HG03196 (cell line): ENCODE data around the gene ABCF1.

Experiments
- ATAC-seq: cut with Tn5 transposase; IDR thresholded peaks from one replicate; pipeline ENCODE4 v1.9.1; 2021; ENCODE audit not compliant: unreplicated experiment

ABCF1 gene

GRCh38 chr6:30599625-30600324 is 28.5 kb downstream of the ABCF1 start:
- no peak for ATAC-seq

DNA sequence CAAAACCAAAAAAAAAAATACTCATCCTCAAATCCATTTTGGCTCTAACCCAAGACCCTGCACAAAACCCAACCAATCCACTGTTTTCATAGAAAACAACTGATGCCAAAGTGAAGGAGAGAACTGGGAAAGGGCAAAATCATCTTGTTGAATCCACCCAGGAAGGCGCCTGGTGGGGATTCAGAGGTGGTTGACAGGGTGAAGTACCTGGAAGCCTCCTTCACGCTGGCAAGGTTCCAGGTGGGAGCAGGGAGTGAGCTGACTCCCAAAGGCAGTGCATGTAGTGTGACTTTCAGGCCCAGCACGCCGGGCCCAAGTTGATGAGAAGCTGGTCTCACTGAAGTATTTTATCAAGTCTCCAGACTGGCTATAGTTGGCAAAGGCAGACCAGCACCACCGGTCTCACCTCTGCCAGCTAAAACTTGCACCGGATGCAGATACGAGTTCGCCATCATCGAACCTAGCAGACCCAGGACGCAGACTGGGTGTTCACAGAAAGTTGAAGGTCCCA is 29.3 kb downstream of the ABCF1 start:
- ATAC-seq = no peak

- ATAC-seq = no peak
Measured at GRCh38 chr6:30601436-30601814, 30.2 kb downstream of the ABCF1 start.

GRCh38 chr6:30601815-30602641 is 30.8 kb downstream of the ABCF1 start:
- ATAC-seq = no peak

DNA sequence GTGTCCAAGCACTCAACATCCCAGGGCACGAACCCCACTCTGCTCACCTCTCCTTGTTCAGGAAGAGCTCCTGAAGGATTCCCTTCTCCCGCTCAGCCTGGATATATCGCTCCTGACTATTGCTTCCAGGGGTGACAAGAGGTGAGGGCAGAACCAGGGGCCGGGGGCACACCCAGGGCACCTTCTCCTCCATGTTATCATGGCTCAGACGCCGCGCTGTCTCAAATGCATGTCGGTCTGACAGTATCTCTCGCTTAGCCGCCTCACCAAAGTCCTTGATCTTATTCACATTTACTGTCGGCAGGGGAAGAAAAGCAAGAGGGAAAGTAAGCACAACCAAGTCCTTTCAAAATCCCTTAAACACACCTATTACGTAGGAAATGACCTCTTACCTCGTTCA is 32.7 kb downstream of the ABCF1 start:
- no peak for ATAC-seq

- no peak for ATAC-seq
Measured at GRCh38 chr6:30610065-30610464, 38.8 kb downstream of the ABCF1 start.

DNA sequence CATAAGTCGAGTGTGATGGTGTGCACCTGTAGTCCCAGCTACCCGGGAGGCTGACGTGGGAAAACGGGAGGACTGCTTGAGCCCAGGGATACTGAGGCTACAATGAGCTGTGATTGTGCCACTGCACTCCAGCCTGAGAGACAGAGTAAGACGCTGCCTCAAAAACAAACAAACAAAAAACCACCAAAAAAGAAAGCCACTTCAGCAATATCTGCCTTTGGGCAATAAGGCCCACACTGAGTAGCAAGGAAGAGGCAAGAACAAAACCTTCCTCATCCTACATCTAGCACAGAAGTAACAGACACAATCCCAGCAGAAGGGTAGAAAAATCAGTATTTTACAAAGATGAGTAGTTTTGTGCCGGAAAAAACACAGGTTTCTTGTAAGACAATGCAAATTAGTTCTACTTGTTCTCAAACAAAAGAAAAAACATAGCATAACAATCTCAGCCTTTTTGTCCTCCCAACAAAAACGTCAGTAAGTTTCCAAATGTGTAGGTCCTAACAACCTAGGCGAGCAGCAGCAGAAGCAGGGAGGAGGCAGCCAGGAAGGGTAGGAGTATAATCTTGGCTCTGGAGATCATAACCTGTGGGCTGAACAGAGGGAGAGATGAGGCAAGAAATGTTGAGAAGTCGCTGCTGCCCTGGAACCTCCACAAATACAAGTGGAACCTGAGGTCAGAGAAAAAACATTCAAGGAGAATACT is 40.1 kb downstream of the ABCF1 start:
- ATAC-seq = no peak

DNA sequence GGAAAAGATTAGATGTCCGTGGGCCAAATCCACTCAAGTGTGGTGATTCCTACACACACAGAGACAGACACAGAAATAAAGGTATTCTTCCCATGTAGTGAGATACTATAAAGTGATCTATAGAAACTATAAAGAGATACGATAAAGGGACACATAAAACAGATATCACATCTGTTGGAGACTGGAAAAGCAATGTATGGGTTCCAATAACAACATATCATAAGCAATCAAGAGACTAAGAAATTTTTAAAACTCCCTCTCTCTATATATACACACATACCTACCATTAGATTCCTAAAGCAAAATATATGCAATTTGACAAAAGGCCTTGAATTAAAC is 40.6 kb downstream of the ABCF1 start:
- no peak for ATAC-seq

GRCh38 chr6:30612213-30612612 is 41.0 kb downstream of the ABCF1 start:
- ATAC-seq = no peak

- ATAC-seq = no peak
Measured at GRCh38 chr6:30612687-30613248, 41.5 kb downstream of the ABCF1 start.

GRCh38 chr6:30613251-30614043 is 42.2 kb downstream of the ABCF1 start:
- no peak for ATAC-seq

GRCh38 chr6:30614044-30614842 is 43.0 kb downstream of the ABCF1 start:
- ATAC-seq = no peak

GRCh38 chr6:30614843-30615218 is 43.6 kb downstream of the ABCF1 start:
- ATAC-seq = peak; percentile 36

DNA sequence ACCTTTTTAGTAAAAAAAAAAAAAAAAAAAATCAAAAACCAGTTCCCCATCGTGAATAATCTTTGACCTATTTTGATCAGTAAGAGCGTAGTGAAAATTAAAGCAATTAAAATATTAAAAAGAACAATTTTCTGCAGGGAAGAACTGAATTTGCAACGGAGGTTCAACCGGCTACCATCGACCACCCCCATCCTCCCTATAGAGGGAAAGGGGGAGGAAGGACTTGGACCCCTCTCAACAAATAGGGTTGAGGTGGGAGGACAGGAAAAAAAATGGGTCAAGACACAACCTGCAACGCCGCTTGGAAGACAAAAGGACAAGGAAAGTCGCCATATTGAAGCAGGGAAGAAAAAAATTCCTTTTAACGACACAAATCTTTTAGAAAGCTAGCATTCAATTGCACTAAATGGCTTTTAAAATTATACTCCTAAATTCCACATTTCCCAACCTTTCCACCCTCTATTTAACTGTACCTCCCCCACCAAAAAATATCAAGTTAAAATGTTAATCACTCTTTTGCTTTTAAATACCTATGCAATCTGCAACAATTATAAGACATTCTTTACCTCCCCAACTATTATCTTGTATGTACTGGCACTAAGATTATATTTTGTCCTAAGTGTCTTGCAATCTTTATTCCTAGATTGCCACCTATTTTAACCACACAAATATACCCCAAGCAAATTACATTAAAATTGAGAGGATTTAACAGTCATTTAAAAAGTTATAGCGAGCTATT is 44.1 kb downstream of the ABCF1 start:
- no peak for ATAC-seq

DNA sequence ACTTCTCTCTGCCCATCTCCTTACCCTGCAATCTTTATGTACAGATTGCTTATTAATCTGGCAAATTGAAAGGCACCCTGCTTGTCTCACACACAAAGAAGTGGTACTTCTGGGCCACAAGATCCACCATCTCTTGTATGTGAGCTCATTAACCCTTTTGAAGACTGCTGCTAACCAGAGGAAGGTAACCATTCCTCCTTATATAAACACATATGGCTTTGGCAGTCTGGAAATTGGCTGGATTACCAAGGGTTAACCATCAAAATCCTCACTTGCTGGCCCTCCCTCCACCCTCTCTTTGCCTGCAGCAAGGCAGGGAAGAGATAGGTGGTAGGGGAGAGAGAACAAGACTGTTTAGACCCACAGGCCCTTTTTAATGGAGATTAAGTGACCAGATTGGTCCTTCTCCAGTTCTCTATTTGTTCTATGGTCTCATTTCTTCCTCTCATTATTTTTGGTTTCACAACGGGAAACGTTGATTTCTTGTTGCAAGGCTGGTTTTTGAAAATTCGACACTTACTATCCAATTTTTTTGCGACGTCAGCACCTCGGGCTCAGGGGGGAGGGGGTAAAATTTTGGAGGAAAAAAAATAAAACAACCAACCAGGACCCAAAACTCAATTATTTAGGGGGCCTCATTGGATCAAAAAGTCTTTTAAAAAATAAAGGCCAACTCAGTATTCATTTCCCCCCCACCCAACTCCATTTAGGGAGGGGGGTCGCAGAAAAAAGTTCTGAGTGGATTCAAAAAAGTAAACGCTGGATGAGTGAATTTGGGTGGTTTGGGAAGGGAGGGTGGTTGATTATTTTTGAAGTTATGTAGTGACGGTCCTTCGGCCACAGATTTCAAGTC is 44.9 kb downstream of the ABCF1 start:
- no peak for ATAC-seq

DNA sequence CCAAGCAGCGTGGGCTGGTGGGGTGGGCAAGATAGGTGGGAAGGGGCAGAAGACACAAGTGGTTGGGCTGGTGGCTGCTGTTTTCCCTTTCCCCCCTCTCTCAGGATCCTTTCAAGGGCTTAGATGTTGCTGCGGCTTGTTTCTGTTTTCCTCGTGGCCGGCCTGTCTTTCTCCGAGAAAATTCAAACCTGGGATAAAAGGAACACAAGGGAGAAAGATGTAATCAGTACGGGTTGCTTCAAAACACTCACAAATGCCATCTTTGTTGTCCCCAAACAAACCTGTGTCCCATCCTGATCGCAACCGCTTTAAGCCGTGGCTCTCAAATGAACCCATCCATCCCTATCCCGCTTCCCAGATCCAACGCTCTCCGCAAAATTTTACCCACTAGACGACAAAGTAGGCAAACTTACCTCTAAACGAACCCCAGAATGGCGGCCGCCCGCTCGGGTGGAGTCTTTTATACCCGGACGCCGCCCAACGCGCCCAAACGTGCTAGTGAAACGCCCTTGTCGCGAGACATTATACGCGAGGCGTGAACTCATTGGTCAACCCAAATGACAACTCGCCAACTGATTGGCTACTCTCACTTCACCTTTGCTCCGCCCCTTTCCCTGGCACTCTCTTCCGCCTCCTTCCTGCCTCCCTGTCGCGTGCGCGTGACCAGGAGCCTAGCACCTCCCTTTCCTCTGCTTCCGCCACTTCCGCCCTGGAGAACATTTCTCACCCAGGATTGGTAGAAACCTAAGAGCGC is 45.7 kb downstream of the ABCF1 start, which contains the start of gene PPP1R10:
PPP1R10 (minus strand) TSS at position 433 of the 754 bp plus-strand sequence. CDS start 7,299 bp downstream, outside the sequence.
- peak; percentile 71 for ATAC-seq

- peak; percentile 69 for ATAC-seq
Measured at GRCh38 chr6:30617565-30618269, 46.5 kb downstream of the ABCF1 start, which contains the start of gene MRPS18B. TSS of gene MRPS18B (plus strand) at chr6:30617840. CDS start at chr6:30617866, 26 bp downstream.
